GM06990 (cell line): ENCODE data around the gene NCOA1.

Experiments
- DNase-seq: peaks from one replicate; pipeline ENCODE4 v3.0.0-alpha.2; 2011; ENCODE audit not compliant: insufficient read length; ENCODE audit errors: extremely low read depth
- H3K27me3 ChIP-seq: replicated peaks from 2 replicates; pipeline ENCODE4 v1.6.0; 2011; ENCODE audit warnings: low read length; ENCODE audit not compliant: control insufficient read depth, insufficient read depth
- H3K36me3 ChIP-seq: 2 replicates; pipeline ENCODE4 v1.5.1; 2011; ENCODE audit warnings: low read length; ENCODE audit not compliant: control insufficient read depth, insufficient read depth
- H3K4me3 ChIP-seq: replicated peaks from 2 replicates; pipeline ENCODE4 v1.5.1; 2011; ENCODE audit warnings: low read depth, mild to moderate bottlenecking, control low read depth, low read length
- CTCF ChIP-seq: IDR thresholded peaks from 2 replicates; pipeline ENCODE4 v1.5.1; 2011; ENCODE audit warnings: low read length, control low read depth, mild to moderate bottlenecking, inconsistent platforms; ENCODE audit not compliant: insufficient read depth, poor library complexity, severe bottlenecking

The NCOA1 gene

GRCh38 chr2:24745825-24746224 is 254.8 kb downstream of the NCOA1 start:
- Histone ChIP-seq H3K4me3 (no peak overlapping the region), H3K36me3 (peaks cover 5% of the 10 kb centered on the region)
- DNase-seq: no peak

GRCh38 chr2:24747299-24747698 is 256.2 kb downstream of the NCOA1 start:
- H3K27me3 ChIP-seq: no peaks in the 10 kb centered on the region
- no peak overlapping the region for H3K4me3 ChIP-seq
- no peaks in the 10 kb centered on the region; the same call in none of the 2 replicates for H3K36me3 ChIP-seq
- TF ChIP-seq CTCF: no peak
- DNase-seq: no peak

More at GRCh38 chr2:24745825-24746224, 254.8 kb downstream of the NCOA1 start:
- no peak for TF ChIP-seq CTCF
- no peaks in the 10 kb centered on the region for H3K27me3 ChIP-seq

DNA sequence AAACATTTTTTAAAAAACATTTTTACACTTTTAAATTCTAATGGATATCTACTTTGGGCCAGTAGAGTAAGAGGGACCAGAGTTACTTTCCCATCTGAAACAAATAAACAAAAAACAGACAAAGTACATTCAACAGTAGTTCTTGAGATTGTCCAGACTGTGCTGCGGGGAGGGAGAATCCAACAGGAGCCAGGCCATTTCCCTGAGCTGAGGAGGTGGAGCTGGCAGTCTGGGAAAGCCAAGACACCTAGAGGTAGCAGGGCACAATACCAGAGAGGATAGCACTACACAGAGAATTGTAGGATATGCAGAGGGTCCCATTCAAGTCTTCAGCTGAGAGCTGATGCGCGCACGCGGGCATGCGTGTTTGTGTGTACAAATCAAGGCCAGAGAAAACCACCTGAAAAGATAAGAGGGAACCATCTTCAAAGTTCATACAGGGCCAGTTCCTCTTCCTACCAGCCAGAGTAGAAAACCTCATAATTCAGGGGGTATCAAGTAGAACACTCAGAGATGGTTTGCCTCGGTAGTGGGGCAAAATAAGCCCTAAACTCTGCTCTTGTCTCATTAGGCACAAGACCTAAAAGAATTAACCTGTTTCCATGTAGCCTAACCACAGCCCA is 258.1 kb downstream of the NCOA1 start:
- no peak for DNase-seq
- Histone ChIP-seq H3K36me3 (no peaks in the 10 kb centered on the region; the same call in none of the 2 replicates), H3K27me3 (no peaks in the 10 kb centered on the region), H3K4me3 (no peak overlapping the region)
- TF ChIP-seq CTCF: no peak

- no peak for TF ChIP-seq CTCF
- no peak for DNase-seq
- H3K36me3 ChIP-seq: peaks cover 3% of the 10 kb centered on the region
- no peaks in the 10 kb centered on the region for H3K27me3 ChIP-seq
- no peak overlapping the region for H3K4me3 ChIP-seq
These were observed 264.1 kb downstream of the NCOA1 start for GRCh38 chr2:24754985-24755705.

- H3K4me3 ChIP-seq: no peak overlapping the region
- H3K36me3 ChIP-seq: peaks cover 3% of the 10 kb centered on the region
- no peak for TF ChIP-seq CTCF
- H3K27me3 ChIP-seq: no peaks in the 10 kb centered on the region
- DNase-seq: no peak
These were observed 265.7 kb downstream of the NCOA1 start for GRCh38 chr2:24756789-24757188.
